K562 treated with DMSO at 1 percent for 12 hours (cell line): ENCODE measurements around the gene B3GNT9. TPM values are rescaled to one million over a fixed set of nuclear protein-coding genes. Genes with fewer than 3 reads are reported as not detected.

ENCODE experiments used
- total RNA-seq: library from RNA; unstranded; fragments of 300-600 nt; gene quantifications from 2 replicates; pipeline ENCODE4 v1.2.3, GENCODE V29; 2022; ENCODE audit not compliant: insufficient read depth

Gene B3GNT9
- 4.0 and 7.1 TPM in 2 replicates for total RNA-seq

GRCh38 chr16:67150833-67151396, at the start of gene B3GNT9:
Gene B3GNT9 (minus strand): TSS chr16:67150998. CDS start chr16:67150485, 513 bp downstream.

GRCh38 chr16:67199011-67199807, 48.4 kb upstream of the B3GNT9 start, which contains the start of gene ELMO3:
Gene ELMO3 (plus strand): TSS chr16:67199131. CDS start chr16:67199327, 196 bp downstream.

GRCh38 chr16:67191995-67192681, 41.3 kb upstream of the B3GNT9 start, which contains the start of gene E2F4:
Gene E2F4 (plus strand): TSS chr16:67192155. CDS start chr16:67192228, 73 bp downstream.

DNA sequence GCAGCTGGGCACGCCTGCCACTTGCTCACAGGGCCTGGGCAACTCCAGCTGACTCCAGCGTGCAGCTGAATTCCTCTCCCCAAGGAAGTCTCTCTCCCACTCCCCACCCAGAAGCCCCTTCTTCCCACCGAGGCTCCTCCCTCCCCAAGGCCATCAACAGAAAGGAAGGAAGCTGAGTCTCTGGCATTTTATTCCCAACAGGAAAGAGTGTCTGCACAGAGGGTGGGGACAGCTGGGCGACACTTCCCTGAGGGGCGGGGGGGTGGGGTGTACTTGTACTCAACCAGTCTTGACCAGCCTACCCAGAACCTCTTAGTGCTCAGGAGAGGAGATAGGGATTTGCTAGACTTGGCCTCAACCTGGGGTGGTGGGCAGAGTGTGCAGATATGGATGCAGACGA, 39.2 kb upstream of the B3GNT9 start, which contains the start of gene EXOC3L1:
Gene EXOC3L1 (minus strand): TSS at position 96 of the 400 bp plus-strand sequence. CDS start 460 bp downstream, outside the sequence.

GRCh38 chr16:67183627-67184452, 33.0 kb upstream of the B3GNT9 start, which contains the start of gene MATCAP1:
Gene MATCAP1 (minus strand): TSS chr16:67183963. CDS start chr16:67180610, 3,353 bp downstream.

GRCh38 chr16:67170168-67170948, 19.6 kb upstream of the B3GNT9 start, which contains the start of gene NOL3:
Gene NOL3 (plus strand): TSS chr16:67170538.

GRCh38 chr16:67164599-67165061, 13.8 kb upstream of the B3GNT9 start, which contains the start of gene HSF4:
Gene HSF4 (plus strand): TSS chr16:67164745. CDS start chr16:67164812, 67 bp downstream.

DNA sequence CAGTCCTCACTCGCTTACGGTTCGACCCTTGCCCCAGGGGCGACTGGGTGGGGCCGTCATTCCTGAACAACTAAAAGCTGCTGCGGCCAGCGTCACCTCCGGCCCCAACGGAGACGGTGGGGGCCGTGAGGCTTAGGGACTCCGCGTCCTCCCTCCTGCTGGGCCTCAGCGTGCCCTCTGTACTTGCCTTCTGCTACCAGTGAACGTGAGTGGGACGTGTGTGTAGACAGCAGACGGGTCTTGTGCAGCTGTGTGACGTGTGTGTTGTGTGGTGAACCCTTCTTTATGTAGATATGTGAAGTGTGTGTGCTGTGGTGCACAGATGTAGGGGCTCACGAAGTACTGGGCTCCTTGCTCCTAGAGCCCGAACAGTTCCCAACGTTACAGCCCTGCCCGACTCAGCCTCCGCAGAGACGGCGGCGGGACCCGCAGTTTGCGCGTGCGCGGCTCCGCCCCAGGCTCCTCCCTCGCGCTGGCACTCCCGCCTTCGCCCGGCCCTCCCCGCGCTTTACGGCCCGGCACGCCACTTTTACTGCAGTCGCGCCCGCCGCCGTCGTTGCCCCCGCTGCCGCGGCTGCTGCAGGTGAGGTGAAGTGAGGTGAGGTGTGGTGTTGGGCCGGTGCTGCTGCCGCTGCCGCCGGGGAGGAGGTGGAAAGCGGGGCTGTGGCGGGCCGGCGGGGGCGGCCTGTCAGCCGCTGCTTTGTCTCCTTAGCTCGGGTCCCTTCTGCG, 41.2 kb downstream of the B3GNT9 start, which contains the start of gene PHAF1:
Gene PHAF1 (plus strand): TSS at position 535 of the 729 bp plus-strand sequence. CDS start 235 bp downstream, outside the sequence.

Other genes starting within 250 kb of the B3GNT9 start
- not detected in 2 replicates for gene CDH16, start 232.1 kb downstream of the B3GNT9 start, total RNA-seq
- 3.0 and 4.2 TPM in 2 replicates for gene RRAD, start 225.5 kb downstream of the B3GNT9 start, total RNA-seq
- gene CIAO2B, start 216.6 kb downstream of the B3GNT9 start, total RNA-seq: 232 and 283 TPM in 2 replicates
- gene CES2, start 215.5 kb downstream of the B3GNT9 start, total RNA-seq: 15.4 and 22.8 TPM in 2 replicates
- gene CES3, start 189.7 kb downstream of the B3GNT9 start, total RNA-seq: 1.3 and 1.5 TPM in 2 replicates
- not detected in 2 replicates for gene CES4A, start 162.4 kb downstream of the B3GNT9 start, total RNA-seq
- gene CBFB, start 121.8 kb downstream of the B3GNT9 start, total RNA-seq: 25.6 and 43.6 TPM in 2 replicates
- gene PHAF1, start 41.1 kb downstream of the B3GNT9 start, total RNA-seq: 7.2 and 15.4 TPM in 2 replicates
- 38.8 and 55.1 TPM in 2 replicates for gene TRADD, start 8.9 kb upstream of the B3GNT9 start, total RNA-seq
- 14.6 and 17.0 TPM in 2 replicates for gene FBXL8, start 9.0 kb upstream of the B3GNT9 start, total RNA-seq
- 7.8 and 20.7 TPM in 2 replicates for gene HSF4, start 13.7 kb upstream of the B3GNT9 start, total RNA-seq
- 21.1 and 34.0 TPM in 2 replicates for gene NOL3, start 19.5 kb upstream of the B3GNT9 start, total RNA-seq
- 16.6 and 20.0 TPM in 2 replicates for gene MATCAP1, start 33.0 kb upstream of the B3GNT9 start, total RNA-seq
- gene EXOC3L1, start 39.1 kb upstream of the B3GNT9 start, total RNA-seq: not detected in 2 replicates
- gene E2F4, start 41.2 kb upstream of the B3GNT9 start, total RNA-seq: 63.4 and 106 TPM in 2 replicates
- gene ELMO3, start 48.1 kb upstream of the B3GNT9 start, total RNA-seq: 2.4 and 3.3 TPM in 2 replicates
- gene TMEM208, start 76.1 kb upstream of the B3GNT9 start, total RNA-seq: 65.0 and 76.2 TPM in 2 replicates
- gene FHOD1, start 96.5 kb upstream of the B3GNT9 start, total RNA-seq: 37.1 and 54.3 TPM in 2 replicates
- 1.4 and 2.7 TPM in 2 replicates for gene SLC9A5, start 98.0 kb upstream of the B3GNT9 start, total RNA-seq
- gene PLEKHG4, start 128.5 kb upstream of the B3GNT9 start, total RNA-seq: 12.3 and 19.0 TPM in 2 replicates
- 0.19 TPM in 1 of 2 replicates, not detected in the other for gene KCTD19, start 175.7 kb upstream of the B3GNT9 start, total RNA-seq
- 1.3 TPM in 1 of 2 replicates, not detected in the other for gene LRRC36, start 175.8 kb upstream of the B3GNT9 start, total RNA-seq
- gene TPPP3, start 242.5 kb upstream of the B3GNT9 start, total RNA-seq: not detected in 2 replicates